IPS DF 6.9 (cell line): ENCODE measurements around the gene FGF12.

Source experiments
- DNase-seq: peaks from one replicate; pipeline ENCODE4 v3.0.0-alpha.2; 2013; ENCODE audit warnings: low read depth, low spot score
- H3K27ac ChIP-seq: one replicate; pipeline ENCODE4 v1.5.1; 2013; ENCODE audit warnings: low read length, control low read depth
- H3K27me3 ChIP-seq: 2 replicates; pipeline ENCODE4 v1.6.1; 2013; ENCODE audit warnings: mild to moderate bottlenecking, low read length; ENCODE audit not compliant: control insufficient read depth, insufficient read depth
- H3K36me3 ChIP-seq: 2 replicates; pipeline ENCODE4 v1.6.1; 2013; ENCODE audit warnings: low read length; ENCODE audit not compliant: control insufficient read depth, insufficient read depth
- H3K4me1 ChIP-seq: 2 replicates; pipeline ENCODE4 v1.6.1; 2013; ENCODE audit warnings: low read length; ENCODE audit not compliant: control insufficient read depth, insufficient read depth
- H3K4me3 ChIP-seq: 2 replicates; pipeline ENCODE4 v1.5.1; 2013; ENCODE audit warnings: mild to moderate bottlenecking, low read length
- H3K9me3 ChIP-seq: 2 replicates; pipeline ENCODE4 v1.6.1; 2013; ENCODE audit warnings: low read length, inconsistent platforms; ENCODE audit not compliant: control insufficient read depth, insufficient read depth
- WGBS: extraction: QIAGEN DNeasy Blood & Tissue Kit; methylation state at CpG from one replicate; pipeline ENCODE4 v1.1.7; 2013; ENCODE audit warnings: mixed read lengths, missing lambda C conversion rate; ENCODE audit not compliant: insufficient read length, insufficient coverage; 5-methylcytosine and 5-hydroxymethylcytosine counted together

The FGF12 gene

DNA sequence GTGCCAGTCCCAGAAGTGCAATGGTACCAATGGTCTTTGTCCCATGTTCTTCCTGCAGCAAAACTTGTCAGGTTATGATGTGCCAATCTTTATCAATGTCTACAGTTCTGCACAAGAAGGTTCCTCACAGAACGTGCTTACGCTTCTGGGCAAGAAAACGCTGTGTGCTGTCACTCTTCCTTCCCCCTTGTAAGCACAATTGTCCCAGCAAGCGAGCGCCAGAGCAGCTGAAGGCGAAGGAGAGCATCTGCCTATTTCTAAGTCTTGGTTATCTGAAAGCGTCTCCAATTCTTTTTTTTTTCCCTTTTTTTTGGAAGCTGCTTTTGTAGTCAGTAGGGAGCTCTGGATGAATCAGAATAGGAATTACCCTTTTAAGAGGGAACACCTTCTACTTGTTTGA is 514.4 kb downstream of the FGF12 start:
- DNase-seq, result no peak
- no peaks in the 10 kb centered on the region for H3K9me3 ChIP-seq
- WGBS, result no CpG with 5 or more reads among the region's 7 CpGs
- H3K36me3 ChIP-seq, result no peaks in the 10 kb centered on the region
- H3K27ac ChIP-seq, result no peak overlapping the region
- H3K4me1 ChIP-seq, result peaks cover 2% of the 10 kb centered on the region; the same call in 1 of the 2 replicates
- H3K4me3 ChIP-seq, result no peak overlapping the region
- no peaks in the 10 kb centered on the region for H3K27me3 ChIP-seq

- Histone ChIP-seq H3K4me3 (no peak overlapping the region), H3K4me1 (peaks cover 2% of the 10 kb centered on the region; the same call in 1 of the 2 replicates), H3K27ac (no peak overlapping the region), H3K27me3 (no peaks in the 10 kb centered on the region), H3K9me3 (no peaks in the 10 kb centered on the region), H3K36me3 (no peaks in the 10 kb centered on the region)
- no peak for DNase-seq
- WGBS, result 100% methylated on average over 1 of the region's 2 CpGs
Measured at GRCh38 chr3:192212335-192212734, 515.0 kb downstream of the FGF12 start.

- DNase-seq, result no peak
- no CpG with 5 or more reads among the region's 2 CpGs for WGBS
- H3K27ac ChIP-seq, result no peak overlapping the region
Measured at GRCh38 chr3:192207651-192208050, 519.7 kb downstream of the FGF12 start.

DNA sequence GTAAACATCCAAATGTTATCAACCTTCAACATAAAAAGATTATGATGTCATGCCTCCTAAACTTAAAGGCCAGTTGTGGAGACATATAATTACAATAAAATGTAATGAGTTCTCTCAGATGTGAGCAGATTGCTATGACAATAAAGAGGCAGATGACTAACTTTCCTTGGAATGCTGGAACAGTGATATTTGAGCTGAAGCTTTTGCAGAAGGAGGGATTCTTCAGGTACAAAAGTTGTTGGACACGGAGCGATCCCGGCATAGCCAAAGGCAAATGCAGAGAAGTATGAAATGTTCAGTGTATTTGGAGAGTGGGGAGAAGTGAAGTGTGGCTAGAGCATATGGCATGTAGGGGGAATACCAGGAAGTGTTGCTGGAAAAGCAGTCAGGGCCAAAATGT is 520.1 kb downstream of the FGF12 start:
- Histone ChIP-seq H3K36me3 (no peaks in the 10 kb centered on the region), H3K27me3 (no peaks in the 10 kb centered on the region), H3K9me3 (no peaks in the 10 kb centered on the region), H3K4me3 (no peak overlapping the region), H3K4me1 (no peaks in the 10 kb centered on the region), H3K27ac (no peak overlapping the region)
- WGBS, result no CpG with 5 or more reads among the region's 3 CpGs
- no peak for DNase-seq

More at GRCh38 chr3:192207651-192208050, 519.7 kb downstream of the FGF12 start:
- no peaks in the 10 kb centered on the region for H3K9me3 ChIP-seq
- H3K4me1 ChIP-seq, result no peaks in the 10 kb centered on the region
- no peak overlapping the region for H3K4me3 ChIP-seq
- no peaks in the 10 kb centered on the region for H3K27me3 ChIP-seq
- H3K36me3 ChIP-seq, result no peaks in the 10 kb centered on the region

DNA sequence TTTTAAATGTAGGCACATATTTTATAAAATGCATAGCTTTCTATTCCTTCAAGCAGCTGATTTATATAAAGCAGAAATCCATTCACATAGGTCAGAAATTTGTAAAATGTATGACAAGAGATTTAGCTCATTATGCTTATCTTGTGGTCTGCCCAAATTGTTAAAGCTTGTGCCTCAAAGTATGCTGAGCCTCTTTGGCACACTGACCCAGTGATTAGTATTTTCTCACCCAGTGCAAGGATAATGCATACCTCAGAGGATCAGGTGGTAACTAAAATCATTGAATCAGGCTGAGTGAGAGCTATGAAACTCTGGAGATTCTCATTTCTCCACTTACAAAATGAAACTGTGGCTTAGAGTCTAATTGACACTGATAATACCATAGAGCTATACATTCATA is 533.3 kb downstream of the FGF12 start:
- Histone ChIP-seq H3K4me1 (no peaks in the 10 kb centered on the region), H3K27ac (no peak overlapping the region), H3K27me3 (no peaks in the 10 kb centered on the region), H3K4me3 (no peak overlapping the region), H3K36me3 (no peaks in the 10 kb centered on the region), H3K9me3 (no peaks in the 10 kb centered on the region)
- no peak for DNase-seq

- Histone ChIP-seq H3K27ac (no peak overlapping the region), H3K9me3 (no peaks in the 10 kb centered on the region), H3K4me3 (no peak overlapping the region), H3K4me1 (no peaks in the 10 kb centered on the region), H3K27me3 (no peaks in the 10 kb centered on the region), H3K36me3 (no peaks in the 10 kb centered on the region)
- no CpG with 5 or more reads among the region's 7 CpGs for WGBS
- peak; percentile 27 for DNase-seq
Measured at GRCh38 chr3:192188218-192188835, 539.0 kb downstream of the FGF12 start.

DNA sequence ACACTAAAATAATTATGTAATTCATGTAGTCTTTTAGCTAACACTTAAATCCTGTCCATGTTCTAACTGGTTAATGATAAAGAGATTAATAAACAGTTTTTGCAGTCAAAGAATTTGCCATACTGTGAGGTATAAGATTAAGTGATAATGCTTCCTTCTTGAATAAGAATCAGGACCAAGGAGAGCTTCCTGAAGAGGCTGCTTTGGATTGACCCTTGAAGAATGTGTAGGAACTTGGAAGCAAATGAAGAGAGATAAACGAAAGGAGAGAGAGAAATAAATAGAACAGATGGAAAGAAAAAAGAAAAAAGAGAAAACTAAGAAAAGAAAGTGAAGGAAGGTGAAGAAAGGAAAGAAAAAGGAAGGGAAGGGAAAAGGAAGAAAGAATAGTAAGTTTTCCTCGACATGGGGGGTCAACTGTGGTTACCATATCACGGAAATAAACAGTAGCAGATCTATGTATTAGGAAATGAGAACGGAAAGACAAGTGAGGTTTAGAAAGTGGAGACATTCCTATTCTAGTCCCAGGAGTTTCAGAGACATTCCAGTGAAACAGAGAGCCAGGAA is 539.8 kb downstream of the FGF12 start:
- H3K4me3 ChIP-seq, result no peak overlapping the region
- DNase-seq, result no peak
- WGBS, result 100% methylated on average over 1 of the region's 4 CpGs
- H3K27me3 ChIP-seq, result no peaks in the 10 kb centered on the region
- H3K27ac ChIP-seq, result no peak overlapping the region
- no peaks in the 10 kb centered on the region for H3K36me3 ChIP-seq
- H3K9me3 ChIP-seq, result no peaks in the 10 kb centered on the region
- H3K4me1 ChIP-seq, result no peaks in the 10 kb centered on the region

- Histone ChIP-seq H3K4me1 (no peaks in the 10 kb centered on the region), H3K9me3 (no peaks in the 10 kb centered on the region)
Measured at GRCh38 chr3:192186498-192186897, 540.8 kb downstream of the FGF12 start.

DNA sequence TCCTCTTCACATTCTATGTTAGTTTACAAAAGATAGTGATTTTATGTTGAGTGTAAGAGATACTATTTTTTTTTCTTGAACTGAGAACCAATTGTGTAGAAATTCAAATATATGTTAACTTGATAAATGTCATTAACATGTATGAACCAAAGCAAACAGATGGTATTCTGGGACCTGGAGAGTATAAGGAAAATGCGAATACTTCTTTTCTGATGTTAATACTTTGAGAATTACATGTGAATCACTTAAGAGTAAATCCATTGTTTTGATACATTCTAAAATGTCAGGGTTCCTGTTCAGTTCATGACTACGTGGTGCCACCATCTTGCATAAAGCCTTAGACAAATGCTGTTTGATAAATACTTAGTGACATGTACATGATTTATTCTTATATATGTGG is 541.3 kb downstream of the FGF12 start:
- H3K4me3 ChIP-seq, result no peak overlapping the region
- no peaks in the 10 kb centered on the region for H3K4me1 ChIP-seq
- H3K27ac ChIP-seq, result no peak overlapping the region
- WGBS, result no CpG with 5 or more reads among the region's 2 CpGs
- no peaks in the 10 kb centered on the region for H3K27me3 ChIP-seq
- no peaks in the 10 kb centered on the region for H3K36me3 ChIP-seq
- H3K9me3 ChIP-seq, result no peaks in the 10 kb centered on the region
- no peak for DNase-seq

More at GRCh38 chr3:192186498-192186897, 540.8 kb downstream of the FGF12 start:
- no peaks in the 10 kb centered on the region for H3K36me3 ChIP-seq
- WGBS, result no CpG with 5 or more reads among the region's 3 CpGs
- no peak overlapping the region for H3K4me3 ChIP-seq
- no peak overlapping the region for H3K27ac ChIP-seq
- DNase-seq, result no peak
- H3K27me3 ChIP-seq, result no peaks in the 10 kb centered on the region

GRCh38 chr3:192183109-192183508 is 544.2 kb downstream of the FGF12 start:
- Histone ChIP-seq H3K27me3 (no peaks in the 10 kb centered on the region), H3K36me3 (no peaks in the 10 kb centered on the region), H3K4me3 (no peak overlapping the region), H3K27ac (no peak overlapping the region), H3K4me1 (no peaks in the 10 kb centered on the region), H3K9me3 (no peaks in the 10 kb centered on the region)
- no CpG with 5 or more reads among the region's 3 CpGs for WGBS
- DNase-seq, result no peak

DNA sequence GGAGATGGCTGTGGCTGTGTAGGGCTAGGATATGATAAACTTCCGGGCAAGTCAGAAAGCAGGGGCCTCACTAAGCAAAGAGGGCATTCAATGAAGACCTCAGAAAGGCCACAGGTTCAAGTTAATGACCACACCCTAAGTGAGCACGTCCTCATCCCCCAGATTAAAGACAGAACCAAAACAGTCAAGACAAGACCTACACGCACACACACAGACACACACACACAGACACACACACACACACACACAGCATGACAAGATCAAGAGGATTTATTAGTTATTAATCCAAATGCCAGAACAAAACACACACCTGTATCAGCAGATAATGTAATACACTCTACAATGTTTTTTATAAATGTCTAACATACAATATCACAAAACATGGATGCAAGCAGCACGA is 546.2 kb downstream of the FGF12 start:
- H3K9me3 ChIP-seq, result no peaks in the 10 kb centered on the region
- H3K4me3 ChIP-seq, result no peak overlapping the region
- no peaks in the 10 kb centered on the region for H3K36me3 ChIP-seq
- no peak for DNase-seq
- H3K27me3 ChIP-seq, result no peaks in the 10 kb centered on the region
- H3K27ac ChIP-seq, result no peak overlapping the region
- WGBS, result no CpG with 5 or more reads among the region's 4 CpGs
- no peaks in the 10 kb centered on the region for H3K4me1 ChIP-seq
